Occipital lobe (tissue), 2 donors: Measurements from ENCODE around the gene FCAMR. TPM values are rescaled to one million over a fixed set of nuclear protein-coding genes. Genes with fewer than 3 reads are reported as not detected.

Experiments
- DNase-seq: peaks from one replicate; lab custom pipeline; 2025; lab: John Stamatoyannopoulos, UW
- total RNA-seq: library from RNA; depleted of rRNA; stranded (reverse); fragments of >200 nt; gene quantifications from one replicate; pipeline ENCODE4 v1.2.3, GENCODE V29; 2014

Gene FCAMR, protein sequence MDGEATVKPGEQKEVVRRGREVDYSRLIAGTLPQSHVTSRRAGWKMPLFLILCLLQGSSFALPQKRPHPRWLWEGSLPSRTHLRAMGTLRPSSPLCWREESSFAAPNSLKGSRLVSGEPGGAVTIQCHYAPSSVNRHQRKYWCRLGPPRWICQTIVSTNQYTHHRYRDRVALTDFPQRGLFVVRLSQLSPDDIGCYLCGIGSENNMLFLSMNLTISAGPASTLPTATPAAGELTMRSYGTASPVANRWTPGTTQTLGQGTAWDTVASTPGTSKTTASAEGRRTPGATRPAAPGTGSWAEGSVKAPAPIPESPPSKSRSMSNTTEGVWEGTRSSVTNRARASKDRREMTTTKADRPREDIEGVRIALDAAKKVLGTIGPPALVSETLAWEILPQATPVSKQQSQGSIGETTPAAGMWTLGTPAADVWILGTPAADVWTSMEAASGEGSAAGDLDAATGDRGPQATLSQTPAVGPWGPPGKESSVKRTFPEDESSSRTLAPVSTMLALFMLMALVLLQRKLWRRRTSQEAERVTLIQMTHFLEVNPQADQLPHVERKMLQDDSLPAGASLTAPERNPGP
- total RNA-seq: not detected

GRCh38 chr1:206970446-206970845 lies at the start of gene FCAMR:
Gene FCAMR, minus strand, starts transcription at chr1:206970460. Its CDS starts 335 bp downstream, at chr1:206970125.
- DNase-seq: no peak

- DNase-seq: no peak
These were observed 49.4 kb upstream of the FCAMR start for GRCh38 chr1:207019661-207020060.

- no peak for DNase-seq
These were observed 48.9 kb upstream of the FCAMR start for GRCh38 chr1:207019161-207019560.

DNA sequence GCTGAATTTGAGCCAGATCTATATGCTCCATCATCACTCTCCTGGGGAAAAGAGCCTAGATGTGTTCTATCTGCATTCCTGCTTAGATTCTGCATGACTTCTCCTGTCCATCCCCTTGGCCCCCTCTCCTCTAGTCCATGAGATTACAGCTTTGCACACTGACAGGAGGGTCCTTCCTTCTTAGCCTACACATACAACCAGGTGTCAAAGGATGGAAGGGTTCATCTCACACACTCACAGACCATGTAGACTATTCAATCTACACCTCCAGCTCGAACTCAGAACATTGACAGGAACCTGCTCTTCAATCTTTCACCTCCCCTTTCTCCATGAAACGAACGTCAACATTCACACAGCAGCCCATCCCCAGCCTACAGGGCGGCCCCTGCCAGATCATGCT lies 48.4 kb upstream of the FCAMR start:
- DNase-seq: no peak

- DNase-seq: no peak
These were observed 47.6 kb upstream of the FCAMR start for GRCh38 chr1:207017615-207018559.

- DNase-seq: no peak
These were observed 45.5 kb upstream of the FCAMR start for GRCh38 chr1:207015791-207016190.

- no peak for DNase-seq
These were observed 44.5 kb upstream of the FCAMR start for GRCh38 chr1:207014728-207015127.

DNA sequence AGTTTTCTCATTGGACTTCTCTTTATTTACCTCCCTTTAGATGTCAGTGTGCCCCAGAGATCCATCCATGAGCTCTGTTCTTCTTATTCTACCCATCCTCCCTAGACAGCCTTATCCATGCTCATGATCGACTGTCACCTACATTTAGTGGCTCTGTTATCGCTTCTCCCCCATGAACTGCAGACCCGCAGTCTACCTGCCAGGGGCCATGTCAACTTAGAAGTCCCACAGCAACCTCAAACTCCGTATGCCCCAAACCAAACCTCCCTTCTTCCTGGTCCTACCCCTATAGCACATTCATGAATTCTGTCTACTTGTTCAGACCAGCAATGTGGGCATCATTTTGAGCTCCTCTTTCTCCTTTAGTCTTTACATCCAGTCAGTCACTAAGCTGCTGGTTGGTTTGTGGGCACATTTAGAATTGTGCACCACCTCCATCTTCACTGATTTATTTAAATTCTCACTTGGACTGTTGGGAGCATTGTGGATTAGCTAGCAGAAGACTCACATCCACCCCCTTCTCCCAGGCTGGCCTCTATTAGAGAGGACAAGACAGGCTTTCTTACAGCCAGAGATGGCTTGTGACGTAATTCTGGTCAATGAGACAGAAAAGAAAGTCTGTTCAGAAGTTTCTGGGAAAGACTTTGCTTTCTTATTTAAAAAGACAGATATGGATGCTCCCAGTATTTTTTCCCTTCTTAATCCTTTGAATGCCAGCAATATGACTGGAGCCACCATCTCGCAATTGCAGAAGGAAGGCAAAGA lies 43.2 kb upstream of the FCAMR start:
- no peak for DNase-seq

DNA sequence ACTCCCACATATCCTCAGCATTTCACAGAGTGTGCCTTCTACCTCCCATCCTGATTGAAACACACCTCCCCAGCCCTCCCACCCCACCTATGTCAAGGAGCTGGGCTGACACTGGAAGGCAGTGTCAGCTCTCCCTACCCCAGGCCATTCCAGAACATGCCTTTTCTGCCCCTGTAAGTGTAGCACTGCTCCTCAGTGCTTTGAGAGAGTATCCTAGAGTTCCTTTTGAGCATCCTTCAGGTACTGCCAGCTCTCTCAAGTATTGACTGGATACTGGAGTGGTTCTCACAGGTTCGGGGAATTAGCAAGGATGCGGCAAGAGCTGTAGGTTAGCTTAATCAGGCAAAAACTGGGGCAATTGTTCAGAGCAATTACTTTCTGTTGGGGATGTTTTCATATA lies 40.5 kb upstream of the FCAMR start:
- DNase-seq: no peak

DNA sequence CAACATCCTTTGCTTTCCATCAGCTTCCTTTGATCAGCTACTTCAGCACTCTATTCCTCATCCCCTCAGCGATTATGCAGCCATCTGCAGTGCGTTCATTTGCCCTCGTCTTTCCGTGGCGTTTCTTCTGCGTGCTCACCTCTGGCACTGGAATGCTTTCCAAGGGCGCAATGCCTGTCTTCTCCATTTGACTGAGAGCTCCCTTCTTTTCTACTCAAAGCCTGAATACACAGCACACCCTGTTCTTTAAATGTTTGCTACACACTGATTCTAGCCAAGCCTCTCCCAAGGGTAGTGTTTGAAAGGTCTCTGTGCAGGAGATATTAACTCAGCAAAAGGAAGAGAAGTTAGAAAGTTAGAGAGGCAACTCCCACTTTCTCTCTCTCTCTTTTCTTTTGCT lies 39.7 kb upstream of the FCAMR start:
- no peak for DNase-seq

DNA sequence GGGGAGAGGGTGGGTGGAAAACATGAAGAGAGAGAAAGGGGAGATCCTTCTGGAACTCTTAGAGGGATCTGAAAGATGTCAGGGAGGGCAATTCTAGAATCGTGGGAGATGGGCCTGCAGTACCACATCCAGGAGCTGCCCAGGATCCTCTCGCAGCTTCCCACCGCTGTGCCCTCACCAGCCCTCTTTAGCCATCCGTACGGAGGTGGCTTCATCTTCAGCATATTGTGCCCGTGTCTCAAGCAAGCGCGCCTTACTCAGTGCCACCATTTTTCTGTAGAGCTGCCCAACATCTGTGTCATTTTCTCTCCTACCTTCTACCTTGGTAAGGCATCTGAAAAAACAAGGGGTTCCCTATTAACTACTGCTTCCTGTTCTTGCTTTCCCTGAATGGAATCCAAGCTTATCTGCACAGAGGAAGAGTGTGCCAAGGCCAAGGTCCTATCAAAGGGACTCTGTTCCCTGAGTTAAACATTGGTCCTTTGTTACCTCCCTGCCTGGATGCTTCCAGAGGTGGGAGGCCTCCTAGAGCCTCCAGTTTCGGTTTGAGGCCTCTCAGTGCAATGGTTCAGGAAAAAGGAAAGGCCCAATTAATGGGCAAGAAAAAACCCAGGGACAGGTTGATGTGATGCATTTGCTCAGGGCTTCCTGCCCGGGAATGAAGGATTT lies 39.1 kb upstream of the FCAMR start:
- DNase-seq: no peak

DNA sequence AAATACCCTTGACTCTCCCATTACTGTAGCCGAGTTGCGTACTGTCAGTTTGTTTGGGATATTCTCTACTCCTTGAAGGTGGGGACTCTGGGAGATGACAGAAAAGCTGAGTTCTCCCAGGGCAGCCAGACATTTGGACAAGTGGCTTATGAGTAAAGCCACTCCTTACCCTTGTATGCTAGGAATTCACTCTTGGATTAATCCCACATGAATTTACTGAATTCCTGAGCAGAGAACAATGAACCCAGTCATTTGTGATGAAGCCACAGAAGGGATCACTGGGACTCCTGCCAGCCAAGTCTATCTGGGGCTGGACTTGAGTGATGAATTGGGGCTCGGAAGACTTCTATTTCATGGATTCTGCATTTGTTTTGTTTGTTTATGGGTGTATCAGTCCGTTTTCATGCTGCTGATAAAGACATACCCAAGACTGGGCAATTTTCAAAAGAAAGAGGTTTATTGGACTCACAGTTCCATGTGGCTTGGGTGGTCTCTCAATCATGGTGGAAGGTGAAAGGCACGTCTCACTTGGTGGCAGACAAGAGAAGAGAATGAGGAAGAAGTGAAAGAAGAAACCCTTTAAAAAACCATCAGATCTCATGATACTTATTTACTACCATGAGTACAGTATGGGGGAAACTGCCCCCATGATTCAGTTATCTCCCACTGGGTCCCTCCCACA lies 37.2 kb upstream of the FCAMR start:
- no peak for DNase-seq

DNA sequence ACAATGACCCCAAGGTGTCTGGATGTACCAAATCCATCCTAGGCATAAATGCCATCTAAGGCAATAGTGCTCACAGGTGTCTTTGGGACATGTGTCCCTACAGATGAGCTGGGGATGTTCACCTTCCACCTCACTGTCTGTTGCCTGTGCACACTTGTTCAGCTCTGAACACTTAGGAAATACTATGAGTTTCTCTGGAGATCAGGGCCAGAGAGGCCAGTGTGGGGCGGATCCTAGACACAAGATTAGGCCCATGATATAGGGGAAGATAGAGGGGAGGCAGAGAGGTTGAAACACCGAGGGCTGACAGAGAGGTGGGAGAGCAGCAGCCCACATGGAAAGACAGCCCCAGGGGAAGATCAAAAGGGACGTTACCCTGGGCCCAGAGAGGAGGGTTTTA lies 36.7 kb upstream of the FCAMR start:
- DNase-seq: no peak

DNA sequence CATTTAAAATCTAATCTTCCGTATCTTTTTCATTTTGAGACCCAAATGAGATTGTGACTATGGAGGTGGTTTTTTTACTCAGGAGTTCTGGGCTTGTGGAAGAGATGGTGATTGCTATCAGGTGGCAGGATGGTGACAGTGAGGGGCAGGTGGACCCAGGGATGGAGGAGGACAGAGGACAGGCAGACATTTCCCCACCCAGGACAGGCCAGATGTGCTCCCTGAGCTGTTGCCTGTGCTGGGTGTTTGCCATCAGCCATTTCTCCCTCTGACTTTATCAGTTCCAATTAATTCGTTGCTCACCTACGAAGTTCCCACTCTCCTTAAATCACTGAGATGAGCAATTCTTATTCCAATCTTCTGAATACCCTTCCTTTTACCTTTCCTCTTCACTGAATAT lies 35.8 kb upstream of the FCAMR start:
- no peak for DNase-seq

DNA sequence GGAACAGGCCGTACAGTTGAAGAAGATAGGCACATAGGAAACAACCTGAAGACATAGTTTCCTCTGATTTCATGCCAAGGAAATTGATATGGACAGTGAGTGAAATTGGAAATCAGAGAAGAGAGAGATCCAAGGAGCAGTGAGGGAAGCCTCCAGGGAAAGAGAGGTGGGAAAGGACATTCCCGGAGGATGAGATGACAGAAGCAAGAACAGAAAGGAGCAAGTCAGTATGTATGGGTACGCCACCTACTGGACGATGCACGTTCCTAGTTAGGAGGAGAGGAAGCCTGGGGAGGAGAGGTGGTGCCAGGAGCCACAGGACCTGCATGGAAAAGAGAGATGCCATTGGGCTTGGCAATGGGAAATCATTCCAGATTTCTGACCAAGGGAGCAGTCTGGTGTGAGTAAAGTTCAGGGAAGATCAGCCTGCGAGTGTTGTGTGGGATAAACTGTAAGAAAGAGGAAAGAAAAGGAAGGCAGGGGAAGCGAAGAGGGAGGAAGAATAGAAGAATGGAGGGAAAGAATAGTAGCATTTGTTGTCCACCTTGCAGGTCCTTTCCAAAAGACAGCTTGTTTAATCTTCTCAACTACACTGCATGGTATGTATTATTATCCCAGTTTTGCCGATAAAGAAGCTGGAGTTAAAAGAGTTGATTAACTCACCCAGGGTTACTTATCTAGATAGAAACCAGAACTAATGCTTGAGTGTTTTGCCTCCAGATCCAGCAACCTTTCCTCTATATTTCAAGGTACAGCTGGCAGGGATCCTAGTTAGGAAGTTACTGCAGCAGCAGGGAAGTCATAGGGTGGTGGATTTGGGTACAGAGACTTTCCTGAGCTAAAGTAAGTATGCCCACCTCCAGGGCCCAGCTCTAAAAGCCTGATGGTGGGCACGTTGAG lies 34.9 kb upstream of the FCAMR start:
- DNase-seq: no peak

DNA sequence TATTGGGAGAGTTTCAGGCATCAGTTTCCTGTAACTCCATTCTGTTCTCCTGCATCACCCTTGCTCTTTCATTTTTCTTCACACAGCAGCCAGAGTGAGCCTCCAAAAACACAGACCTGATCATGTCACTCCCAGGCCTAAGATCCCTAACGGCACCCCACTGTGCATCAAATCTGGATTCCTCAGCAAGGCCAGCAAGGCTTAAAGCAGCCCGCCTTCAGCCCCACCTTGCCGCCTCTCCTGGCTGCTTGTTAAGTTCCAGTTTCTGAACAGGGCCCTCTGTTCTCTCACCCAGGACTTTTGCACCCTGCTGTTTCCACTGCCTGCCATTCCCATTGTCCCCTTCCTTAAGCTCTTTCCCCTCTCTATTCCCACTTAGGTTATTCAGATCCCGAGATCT lies 33.0 kb upstream of the FCAMR start:
- no peak for DNase-seq

GRCh38 chr1:207002724-207003146 lies 32.5 kb upstream of the FCAMR start:
- DNase-seq: no peak

GRCh38 chr1:207001492-207002245 lies 31.4 kb upstream of the FCAMR start:
- DNase-seq: no peak
